ENCODE measurements around the gene ETNK1.
"Not testable (repeated sequence)": the region's sequence is repeated elsewhere in the genome, so short reads cannot be mapped to it uniquely, and the experiment has no call there.

ETNK1 gene

GRCh38 chr12:22686193-22686592 is 61.2 kb downstream of the ETNK1 start:
- DNase-seq (ENCODE audit: low read depth in 2 of 2, low spot score in 1 of 2), result no peak

DNA sequence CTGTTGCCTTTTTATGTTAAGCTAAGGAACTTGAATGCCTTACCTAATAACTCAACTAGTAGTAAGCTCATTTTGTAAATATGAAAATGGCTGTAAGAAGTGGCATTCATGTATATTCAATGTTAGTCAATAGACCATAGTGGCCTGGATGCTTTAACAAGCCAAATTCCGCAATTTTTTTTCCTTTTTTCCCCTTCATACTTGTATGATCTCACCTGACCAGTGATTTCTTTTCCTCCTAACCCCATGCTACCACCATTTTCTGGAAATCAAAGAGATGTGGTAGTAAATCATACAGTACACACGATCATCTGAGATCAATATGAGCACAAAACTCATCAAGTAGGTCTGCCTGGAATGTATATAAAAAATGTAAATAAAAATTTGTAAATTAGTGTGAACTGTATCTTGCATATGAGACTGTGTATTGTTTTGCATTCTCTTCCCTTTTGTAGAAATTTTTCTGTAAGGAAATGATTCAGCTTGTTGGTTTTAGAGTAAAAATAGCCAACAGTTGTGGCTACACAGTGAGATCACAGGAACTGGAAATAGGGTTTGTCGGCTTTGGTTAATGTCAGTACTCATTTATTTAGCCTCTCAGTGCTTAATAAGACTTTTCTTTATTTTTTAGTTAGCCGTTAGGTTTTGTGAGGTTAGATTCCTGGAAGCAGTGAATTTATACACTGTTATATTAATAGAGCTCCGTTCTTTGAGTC is 62.5 kb downstream of the ETNK1 start:
- no peak for DNase-seq (ENCODE audit: low read depth in 2 of 2, low spot score in 1 of 2)

DNA sequence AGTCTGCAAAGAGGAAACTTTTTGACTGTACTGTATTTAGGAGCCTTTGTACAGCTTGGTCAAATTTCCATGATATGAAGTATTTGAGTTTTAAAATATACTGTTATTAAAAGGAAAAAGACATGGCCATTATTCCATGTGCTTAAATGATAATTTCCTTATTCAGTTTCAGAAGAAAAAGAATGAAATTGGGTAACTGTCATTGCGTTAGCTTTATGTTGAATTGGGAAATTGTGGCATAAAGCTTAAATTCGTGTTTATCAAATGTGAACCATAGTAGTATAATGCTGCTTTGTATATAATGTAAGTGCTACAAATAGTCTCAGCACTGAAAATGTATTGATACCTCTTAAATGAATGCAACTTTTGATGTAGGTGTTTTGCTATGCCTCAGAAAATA is 64.9 kb downstream of the ETNK1 start:
- no peak for DNase-seq (ENCODE audit: low read depth in 2 of 2, low spot score in 1 of 2)

DNA sequence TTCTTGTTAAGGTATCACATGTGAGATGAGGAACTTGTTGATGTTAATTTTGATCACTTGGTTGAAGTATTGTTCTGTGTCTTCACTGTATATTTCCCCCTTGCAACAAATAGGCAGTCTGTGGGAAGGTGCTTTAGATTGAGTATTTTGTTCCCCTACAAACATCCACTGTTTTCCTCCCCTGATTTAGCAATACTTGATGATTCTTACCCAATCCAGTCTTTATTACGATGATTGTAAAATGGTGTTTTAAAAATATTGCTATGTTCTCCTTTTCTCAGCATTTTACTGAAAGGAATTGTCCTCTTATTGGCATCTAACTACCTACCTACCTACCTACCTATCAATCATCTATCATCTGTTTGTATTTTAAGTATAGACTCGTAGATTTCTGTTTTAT is 66.3 kb downstream of the ETNK1 start:
- no peak for DNase-seq (ENCODE audit: low read depth in 2 of 2, low spot score in 1 of 2)

- DNase-seq (ENCODE audit: low read depth in 2 of 2, low spot score in 1 of 2), result not testable (repeated sequence)
Observed at GRCh38 chr12:22692467-22692866, 67.5 kb downstream of the ETNK1 start.

- no peak for DNase-seq (ENCODE audit: low read depth in 2 of 2, low spot score in 1 of 2)
Observed at GRCh38 chr12:22692964-22693555, 68.1 kb downstream of the ETNK1 start.

- DNase-seq (ENCODE audit: low read depth in 2 of 2, low spot score in 1 of 2), result no peak
Observed at GRCh38 chr12:22698576-22698975, 73.6 kb downstream of the ETNK1 start.

- not testable (repeated sequence) for DNase-seq (ENCODE audit: low read depth in 2 of 2, low spot score in 1 of 2)
Observed at GRCh38 chr12:22699705-22700104, 74.7 kb downstream of the ETNK1 start.

- DNase-seq (ENCODE audit: low read depth in 2 of 2, low spot score in 1 of 2), result no peak
Observed at GRCh38 chr12:22700106-22700505, 75.1 kb downstream of the ETNK1 start.

DNA sequence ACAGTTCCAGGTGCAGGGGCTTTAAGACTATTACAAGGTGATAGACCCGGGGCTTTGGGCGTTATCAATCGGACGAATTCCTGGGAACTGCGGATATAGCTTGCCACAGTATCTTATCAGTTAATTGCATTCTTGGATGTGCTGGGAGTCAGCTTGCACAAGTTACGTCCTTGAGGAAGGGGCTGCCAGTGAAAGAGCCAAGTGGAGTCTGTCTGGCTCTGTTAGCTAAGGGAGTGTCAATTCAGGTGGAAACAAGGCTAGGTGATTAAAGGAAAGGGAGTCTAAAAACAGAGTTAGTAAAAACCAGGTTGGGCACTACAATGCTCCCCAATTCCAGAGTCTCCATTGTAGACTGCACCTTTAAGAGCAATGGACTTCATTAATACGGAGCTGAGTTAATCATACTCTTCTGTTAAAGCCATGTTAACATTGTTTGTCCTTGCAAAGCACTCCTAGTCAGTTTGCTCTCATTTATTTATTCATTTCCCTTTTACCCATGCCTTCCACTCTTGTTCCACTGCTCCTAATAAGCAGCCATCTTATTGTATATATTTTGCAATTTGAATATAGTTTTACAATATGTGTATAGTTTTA is 76.3 kb downstream of the ETNK1 start:
- DNase-seq (ENCODE audit: low read depth in 2 of 2, low spot score in 1 of 2), result not testable (repeated sequence)

DNA sequence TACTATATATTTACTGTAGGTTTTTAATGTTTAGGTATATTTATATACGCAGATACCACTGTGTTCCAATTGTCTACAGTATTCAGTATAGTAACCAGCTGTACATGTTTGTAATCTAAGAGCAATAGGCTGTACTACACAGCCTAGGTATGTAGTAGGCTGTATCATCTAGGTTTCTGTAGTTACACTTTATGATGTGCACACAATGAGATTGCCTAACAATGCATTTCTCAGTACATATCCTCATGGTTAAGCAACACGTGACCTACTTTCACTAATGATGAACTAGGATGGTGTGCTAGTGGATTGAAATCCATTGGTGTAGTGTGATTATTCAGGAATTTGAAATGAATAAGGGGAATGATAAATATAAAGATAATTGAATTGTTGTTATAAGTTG is 77.7 kb downstream of the ETNK1 start:
- DNase-seq (ENCODE audit: low read depth in 2 of 2, low spot score in 1 of 2), result no peak

DNA sequence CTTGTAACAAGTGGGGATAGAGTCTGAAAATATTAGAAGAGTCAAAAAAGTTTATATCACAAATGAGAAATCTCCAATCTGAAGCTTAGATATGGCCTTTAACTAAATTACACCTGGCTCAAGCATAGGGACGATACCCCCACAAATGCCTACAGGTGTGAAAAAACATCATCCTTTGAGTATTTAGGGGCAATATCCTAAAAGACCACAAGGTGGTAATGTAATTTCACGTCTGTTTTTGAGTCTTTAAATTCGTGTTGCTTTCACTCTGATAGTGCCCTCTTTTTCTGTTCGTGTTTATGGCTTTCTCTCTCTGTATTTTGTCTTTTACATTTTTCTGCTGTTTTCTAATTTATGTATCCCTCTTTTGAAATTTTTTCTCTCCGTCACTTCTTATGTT is 84.3 kb downstream of the ETNK1 start:
- DNase-seq (ENCODE audit: low read depth in 2 of 2, low spot score in 1 of 2), result no peak

- DNase-seq (ENCODE audit: low read depth in 2 of 2, low spot score in 1 of 2), result no peak
Observed at GRCh38 chr12:22712083-22712482, 87.1 kb downstream of the ETNK1 start.

DNA sequence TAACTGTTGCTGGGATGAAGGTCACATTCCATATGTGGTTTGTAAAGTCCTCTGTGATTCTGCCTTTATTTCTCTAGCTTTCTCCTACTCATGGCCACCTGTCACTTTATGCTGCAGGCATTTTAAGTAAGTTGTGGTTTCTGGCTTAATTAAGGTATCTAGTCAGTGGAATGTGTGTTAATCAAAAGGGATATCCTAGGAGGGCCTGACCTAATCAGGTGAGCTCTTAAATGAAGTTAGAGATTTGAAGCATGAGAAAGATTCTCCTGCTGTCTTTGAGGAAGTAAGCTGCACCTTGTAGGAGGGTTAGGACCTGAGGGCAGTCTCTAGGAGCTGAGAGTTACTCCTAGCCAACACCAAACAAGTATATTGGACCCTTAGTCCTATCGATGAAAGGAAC is 90.3 kb downstream of the ETNK1 start:
- DNase-seq (ENCODE audit: low read depth in 2 of 2, low spot score in 1 of 2), result no peak

DNA sequence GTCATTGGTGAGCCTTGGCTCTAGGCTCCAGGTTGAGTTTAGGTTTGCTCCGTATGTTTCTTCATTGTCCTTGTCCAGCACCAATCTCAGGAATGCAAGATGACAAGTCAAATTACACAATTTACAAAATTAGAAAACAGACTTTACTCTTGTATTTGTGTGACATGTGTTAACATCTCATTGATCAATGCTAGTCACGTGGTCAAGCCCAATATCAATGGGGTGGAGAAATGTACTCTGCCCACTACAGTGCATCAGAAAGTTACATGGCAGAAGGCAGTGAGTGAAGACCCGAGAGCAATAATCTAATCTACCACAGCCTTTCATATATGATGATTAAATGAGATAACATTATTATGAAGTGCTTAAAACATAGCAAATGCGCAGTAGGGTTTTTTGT is 94.8 kb downstream of the ETNK1 start:
- DNase-seq (ENCODE audit: low read depth in 2 of 2, low spot score in 1 of 2), result no peak

DNA sequence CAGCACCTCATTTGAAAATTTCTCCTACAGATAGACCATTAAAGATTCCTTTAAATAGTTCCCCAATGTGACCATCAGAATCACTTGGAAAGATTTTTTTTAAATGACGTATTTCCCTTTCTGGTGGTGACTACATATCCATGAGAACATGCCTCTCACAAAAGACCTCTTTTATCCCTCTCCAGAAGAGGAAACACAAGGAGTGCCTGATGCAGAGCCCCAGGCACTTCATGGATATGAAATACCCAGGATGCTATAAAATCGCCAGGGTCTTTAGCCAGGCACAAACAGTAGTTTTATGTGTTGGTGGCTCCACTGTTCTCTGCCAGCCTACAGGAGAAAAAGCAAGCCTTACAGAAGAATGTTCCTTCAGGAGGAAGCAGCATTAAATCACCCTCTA is 97.1 kb downstream of the ETNK1 start:
- no peak for DNase-seq (ENCODE audit: low read depth in 2 of 2, low spot score in 1 of 2)

- no peak for DNase-seq (ENCODE audit: low read depth in 2 of 2, low spot score in 1 of 2)
Observed at GRCh38 chr12:22722779-22723178, 97.8 kb downstream of the ETNK1 start.

- no peak for DNase-seq (ENCODE audit: low read depth in 2 of 2, low spot score in 1 of 2)
Observed at GRCh38 chr12:22728987-22729386, 104.0 kb downstream of the ETNK1 start.

- DNase-seq (ENCODE audit: low read depth in 2 of 2, low spot score in 1 of 2), result no peak
Observed at GRCh38 chr12:22729431-22729956, 104.5 kb downstream of the ETNK1 start.

- no peak for DNase-seq (ENCODE audit: low read depth in 2 of 2, low spot score in 1 of 2)
Observed at GRCh38 chr12:22729957-22730443, 105.0 kb downstream of the ETNK1 start.

- DNase-seq (ENCODE audit: low read depth in 2 of 2, low spot score in 1 of 2), result no peak
Observed at GRCh38 chr12:22731236-22731635, 106.3 kb downstream of the ETNK1 start.

DNA sequence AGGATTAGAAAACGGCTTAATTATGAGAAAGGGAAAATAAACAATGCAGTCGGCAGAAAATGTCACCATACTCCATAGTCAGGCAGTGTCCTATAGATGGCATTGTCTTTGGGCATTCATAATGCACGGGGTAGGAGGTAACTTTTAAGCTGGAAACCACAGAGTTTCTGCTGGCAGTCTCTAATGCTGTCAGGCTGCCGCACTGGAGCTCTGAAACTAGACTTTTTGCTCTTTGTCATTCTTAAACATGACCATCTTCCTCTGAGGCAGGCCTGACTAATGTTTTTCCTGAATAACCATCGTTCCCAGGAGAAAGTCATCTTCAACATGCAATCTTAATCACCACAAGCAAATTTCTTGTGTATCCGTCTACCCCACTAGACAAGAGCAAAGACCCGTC is 108.8 kb downstream of the ETNK1 start:
- no peak for DNase-seq (ENCODE audit: low read depth in 2 of 2, low spot score in 1 of 2)
